H1 (cell line): Measurements from ENCODE around the gene MAD2L1BP. TPM values are rescaled to one million over a fixed set of nuclear protein-coding genes. Genes with fewer than 3 reads are reported as not detected.

Experiments used
- CHD7 ChIP-seq: fragments of 300-600 bp; sonication (generic); IDR thresholded peaks from 2 replicates; pipeline ENCODE4 v1.7.1; 2012; ENCODE audit warnings: low read length, moderate library complexity, mild to moderate bottlenecking, inconsistent platforms; ENCODE audit not compliant: insufficient replicate concordance
- polyA plus RNA-seq, 7 experiments: library from polyadenylated mRNA; depleted of rRNA in 3 of 7; stranded (reverse) in 5 of 7; unstranded in 2 of 7; fragments of >200 nt in 5 of 7; fragments of 200-250 nt in 2 of 7; gene quantifications; 1 replicate in 5 of 7; 2 replicates in 1 of 7; 4 replicates in 1 of 7; pipeline versions ENCODE4 v1.2.1 to v1.2.3, GENCODE V29; 2011 to 2013; ENCODE audit warnings: missing spikeins in 2 of 7, mixed read lengths in 2 of 7
- total RNA-seq: library from RNA; stranded (reverse); fragmentation: NEBNext Ultra II Directional; extraction: Animal tissue kit (Norgen Biotek cat#: 25700); gene quantifications from 2 replicates; pipeline ENCODE4 v1.2.1, GENCODE V29; 2021

MAD2L1BP gene
- total and polyA plus RNA-seq, 2 of the 8 experiments (the other 6 are each of a cell fraction or from before 2014, with no cell fraction given) = 35.5 to 70.0 TPM

GRCh38 chr6:43668151-43669028, 32.8 kb downstream of the MAD2L1BP start (continued):
- TF ChIP-seq CHD7 = no peak
